ENCODE data around the gene FZR1. TPM values are rescaled to one million over a fixed set of nuclear protein-coding genes. Genes with fewer than 3 reads are reported as not detected.

FZR1 gene
- polyA plus RNA-seq, 2 of the 4 experiments (the other 2 are of a cell fraction): 13.9 to 18.1 TPM

GRCh38 chr19:3573162-3573857 lies 67.2 kb downstream of the FZR1 start:
- ChIA-PET CTCF (interaction anchor here (0.6 to 9.7 kb wide), 4 partner anchors 12 to 36 kb away, joined by 3 to 100 read pairs (median 56); partner anchors contain the start of genes GIPC3 and MFSD12), POLR2A (interaction anchor here (0.5 to 1.5 kb wide), 4 partner anchors 9 to 32 kb away, joined by 3 to 14 read pairs (median 5); partner anchors contain the start of gene MFSD12)

GRCh38 chr19:3573858-3574637 lies 67.9 kb downstream of the FZR1 start:
- FAIRE-seq (no peak), DNase-seq (ENCODE audit: low read depth in 1 of 2, low spot score in 1 of 2) (peak; percentile 45 to 98), ATAC-seq (peak; percentile 28 to 65; a peak in 5 of 6 replicates)
- Histone ChIP-seq H3K4me3 (peak overlapping the region; percentile 89), H3K4me1 (peaks cover 21% of the 10 kb centered on the region), H3K4me2 (peak overlapping the region; percentile 83), H3K9me3 (no peaks in the 10 kb centered on the region), H3K27ac (peak overlapping the region; percentile 62 to 92)
- ChIA-PET POLR2A (interaction anchor here (0.6 to 1.5 kb wide), 3 partner anchors 9 to 29 kb away, joined by 4 to 14 read pairs (median 6); partner anchors contain the start of gene MFSD12), CTCF (interaction anchor here (0.5 to 9.7 kb wide), 6 partner anchors 11 to 72 kb away, joined by 3 to 100 read pairs (median 27); partner anchors contain the start of genes GIPC3 and MFSD12)
- WGBS (ENCODE audit: missing lambda C conversion rate): 86% methylated on average over 25 of the region's 55 CpGs
- TF ChIP-seq CTCF (IDR thresholded peaks at IDR 0.05) (no peak), FOSB (CRISPR knock-in tag; IDR thresholded peaks at IDR 0.05) (no peak), ZC3H11A (IDR thresholded peaks at IDR 0.05) (no peak), EHMT2 (IDR thresholded peaks at IDR 0.05; ENCODE audit: low read depth) (no peak), MYC (IDR thresholded peaks at IDR 0.05; ENCODE audit: borderline replicate concordance, low read length) (no peak), MAX (IDR thresholded peaks at IDR 0.05) (no peak), CHD4 (IDR thresholded peaks at IDR 0.05; ENCODE audit: borderline replicate concordance) (no peak), SMC3 (IDR thresholded peaks at IDR 0.05) (no peak), TP53 (CRISPR knock-in tag; IDR thresholded peaks at IDR 0.05) (no peak), HEYL (CRISPR knock-in tag; IDR thresholded peaks at IDR 0.05) (no peak), KDM5A (IDR thresholded peaks at IDR 0.05) (no peak), RAD21 (conservative IDR thresholded peaks at IDR 0.05 in 1 of 2, IDR thresholded peaks at IDR 0.05 in 1 of 2) (no peak), TFCP2L1 (CRISPR knock-in tag; IDR thresholded peaks at IDR 0.05) (no peak), ZNF302 (CRISPR knock-in tag; IDR thresholded peaks at IDR 0.05) (no peak), USF2 (IDR thresholded peaks at IDR 0.05) (no peak), FOXS1 (CRISPR knock-in tag; IDR thresholded peaks at IDR 0.05) (no peak), GATA3 (IDR thresholded peaks at IDR 0.05; ENCODE audit: borderline replicate concordance) (no peak)

More at GRCh38 chr19:3573162-3573857, 67.2 kb downstream of the FZR1 start:
- WGBS (ENCODE audit: missing lambda C conversion rate): 0% methylated on average over 19 of the region's 60 CpGs
- H3K4me3 ChIP-seq: peak overlapping the region; percentile 89
- H3K27ac ChIP-seq: peak overlapping the region; percentile 73 to 92
- H3K9me3 ChIP-seq: no peaks in the 10 kb centered on the region
- ATAC-seq (peak; percentile 42 to 63), DNase-seq (ENCODE audit: low read depth in 1 of 2, low spot score in 1 of 2) (no peak), FAIRE-seq (no peak)
- peaks cover 22% of the 10 kb centered on the region for H3K4me1 ChIP-seq
- H3K4me2 ChIP-seq: peak overlapping the region; percentile 83
- TF ChIP-seq MAZ (IDR thresholded peaks at IDR 0.05; ENCODE audit: borderline replicate concordance, low read depth, low read length): no peak
- TF ChIP-seq HOXB5 (CRISPR knock-in tag; IDR thresholded peaks at IDR 0.05): no peak
- TF ChIP-seq SMC3 (IDR thresholded peaks at IDR 0.05): no peak
- no peak for TF ChIP-seq TFCP2L1 (CRISPR knock-in tag; IDR thresholded peaks at IDR 0.05)
- no peak for TF ChIP-seq CTCF (IDR thresholded peaks at IDR 0.05)
- TF ChIP-seq JUN (IDR thresholded peaks at IDR 0.05): no peak; a peak in 1 of 5 replicates
- TF ChIP-seq FOSL2 (IDR thresholded peaks at IDR 0.05): no peak
- TF ChIP-seq FOSL2 (CRISPR knock-in tag; IDR thresholded peaks at IDR 0.05): no peak
- no peak for TF ChIP-seq BHLHE40 (IDR thresholded peaks at IDR 0.05; ENCODE audit: low read depth, low read length)
- no peak for TF ChIP-seq KDM1A (IDR thresholded peaks at IDR 0.05; ENCODE audit: low read depth)
- no peak for TF ChIP-seq RCOR1 (IDR thresholded peaks at IDR 0.05; ENCODE audit: low read depth, low read length)
- TF ChIP-seq KDM5A (IDR thresholded peaks at IDR 0.05): no peak
- no peak for TF ChIP-seq ZSCAN20 (CRISPR knock-in tag; IDR thresholded peaks at IDR 0.05)
- no peak for TF ChIP-seq SREBF2 (IDR thresholded peaks at IDR 0.05)
- TF ChIP-seq HES2 (IDR thresholded peaks at IDR 0.05): no peak

Measured in A549 (cell line).